ENCODE measurements around the gene CFAP210.

CFAP210 gene

GRCh38 chr2:169636440-169637097 is 57.6 kb downstream of the CFAP210 start:
- no peak for TF ChIP-seq CTCF (IDR thresholded peaks at IDR 0.05)

- no peak for TF ChIP-seq CTCF (IDR thresholded peaks at IDR 0.05)
Measured at GRCh38 chr2:169625781-169626180, 68.4 kb downstream of the CFAP210 start.

GRCh38 chr2:169623235-169623634 is 71.0 kb downstream of the CFAP210 start:
- TF ChIP-seq CTCF (IDR thresholded peaks at IDR 0.05): no peak

GRCh38 chr2:169620509-169620908 is 73.7 kb downstream of the CFAP210 start:
- no peak for TF ChIP-seq CTCF (IDR thresholded peaks at IDR 0.05)

GRCh38 chr2:169619946-169620345 is 74.3 kb downstream of the CFAP210 start:
- no peak for TF ChIP-seq CTCF (IDR thresholded peaks at IDR 0.05)

GRCh38 chr2:169613876-169614275 is 80.3 kb downstream of the CFAP210 start:
- no peak for TF ChIP-seq CTCF (IDR thresholded peaks at IDR 0.05)

- no peak for TF ChIP-seq CTCF (IDR thresholded peaks at IDR 0.05)
Measured at GRCh38 chr2:169609264-169609663, 84.9 kb downstream of the CFAP210 start.

GRCh38 chr2:169599568-169599967 is 94.6 kb downstream of the CFAP210 start:
- TF ChIP-seq CTCF (IDR thresholded peaks at IDR 0.05): no peak
